Karpas-422 (cell line): ENCODE measurements around the gene BBS9. TPM values are rescaled to one million over a fixed set of nuclear protein-coding genes. Genes with fewer than 3 reads are reported as not detected.

Source experiments
- DNase-seq: peaks from one replicate; pipeline ENCODE4 v3.0.0-alpha.2; 2015
- H2AFZ ChIP-seq: fragments of 200-600 bp; sonication (generic); 2 replicates; pipeline ENCODE4 v1.6.1; 2014; ENCODE audit warnings: antibody characterized with exemption, low read length, mixed read lengths
- H3K27ac ChIP-seq: fragments of 200-600 bp; sonication (generic); 2 replicates; pipeline ENCODE4 v1.5.1; 2014; ENCODE audit warnings: mild to moderate bottlenecking, low read length, moderate library complexity
- H3K27me3 ChIP-seq: fragments of 200-600 bp; sonication (generic); 2 replicates; pipeline ENCODE4 v1.6.1; 2014; ENCODE audit warnings: low read length, mixed read lengths
- H3K36me3 ChIP-seq: fragments of 200-600 bp; sonication (generic); 2 replicates; pipeline ENCODE4 v1.6.1; 2014; ENCODE audit warnings: low read length, mixed read lengths; ENCODE audit not compliant: insufficient read depth
- H3K4me1 ChIP-seq: fragments of 200-600 bp; sonication (generic); 2 replicates; pipeline ENCODE4 v1.6.1; 2014; ENCODE audit warnings: mild to moderate bottlenecking, low read length, mixed read lengths
- H3K4me2 ChIP-seq: fragments of 200-600 bp; sonication (generic); 2 replicates; pipeline ENCODE4 v1.6.1; 2014; ENCODE audit warnings: low read length, low read depth, mild to moderate bottlenecking; ENCODE audit not compliant: poor library complexity, severe bottlenecking
- H3K4me3 ChIP-seq: fragments of 200-600 bp; sonication (generic); 2 replicates; pipeline ENCODE4 v1.5.1; 2014; ENCODE audit warnings: mild to moderate bottlenecking, antibody characterized with exemption, low read length, mixed read lengths
- H3K79me2 ChIP-seq: fragments of 200-600 bp; sonication (generic); 2 replicates; pipeline ENCODE4 v1.6.1; 2014; ENCODE audit warnings: mild to moderate bottlenecking, low read length, mixed read lengths
- H3K9ac ChIP-seq: fragments of 200-600 bp; sonication (generic); 2 replicates; pipeline ENCODE4 v1.6.0; 2014; ENCODE audit warnings: low read length
- H3K9me2 ChIP-seq: fragments of 200-600 bp; sonication (generic), shearing (Covaris generic); replicated peaks from 2 replicates; pipeline ENCODE4 v1.6.0; 2014; ENCODE audit warnings: mild to moderate bottlenecking, low read length, moderate library complexity; ENCODE audit not compliant: insufficient read depth
- H3K9me3 ChIP-seq: fragments of 300-700, 200-600 bp; sonication (generic); 2 replicates; pipeline ENCODE4 v1.6.1; 2014; ENCODE audit warnings: low read length, mixed read lengths
- H4K20me1 ChIP-seq: fragments of 200-600 bp; sonication (generic); 2 replicates; pipeline ENCODE4 v1.6.1; 2014; ENCODE audit warnings: mild to moderate bottlenecking, antibody characterized with exemption, low read length, low read depth; ENCODE audit not compliant: insufficient read depth
- total RNA-seq: library from RNA; depleted of rRNA; stranded (reverse); fragments of >200 nt; shearing (Covaris generic); gene quantifications from 2 replicates; pipeline ENCODE4 v1.2.3, GENCODE V29; 2014; ENCODE audit warnings: low replicate concordance

BBS9 gene
- total RNA-seq, 1 experiment from 2014 or later: 13.0 TPM

DNA sequence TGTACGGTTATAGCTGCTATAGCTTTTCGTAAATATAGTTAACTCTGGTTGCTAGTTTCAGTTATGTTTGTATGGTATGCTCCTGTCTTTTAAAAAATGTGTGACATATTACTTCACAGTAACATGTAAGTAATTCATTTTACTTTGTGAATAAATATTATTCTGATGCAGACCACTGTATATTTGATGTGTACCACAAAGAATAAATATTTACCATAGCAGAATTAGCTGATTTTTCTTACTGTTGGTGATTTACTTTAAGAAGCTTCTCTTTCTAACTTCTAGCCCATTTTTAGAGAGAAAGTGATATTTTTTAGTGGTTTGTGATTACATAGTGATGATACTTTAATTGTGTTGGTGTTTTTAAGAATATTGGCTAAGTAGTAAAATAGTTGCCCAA, 292.8 kb downstream of the BBS9 start:
- Histone ChIP-seq H3K27ac (no peak overlapping the region), H3K27me3 (no peaks in the 10 kb centered on the region), H3K4me1 (no peaks in the 10 kb centered on the region), H3K36me3 (no peaks in the 10 kb centered on the region), H3K4me2 (no peak overlapping the region), H3K4me3 (no peak overlapping the region), H3K9me3 (no peaks in the 10 kb centered on the region), H3K9ac (no peak overlapping the region), H3K79me2 (no peaks in the 10 kb centered on the region), H3K9me2 (no peaks in the 10 kb centered on the region), H4K20me1 (0 out of 2 replicates have a peak, but pooled peaks cover 5% of the 10 kb centered on the region), H2AFZ (no peak overlapping the region)
- DNase-seq: no peak

DNA sequence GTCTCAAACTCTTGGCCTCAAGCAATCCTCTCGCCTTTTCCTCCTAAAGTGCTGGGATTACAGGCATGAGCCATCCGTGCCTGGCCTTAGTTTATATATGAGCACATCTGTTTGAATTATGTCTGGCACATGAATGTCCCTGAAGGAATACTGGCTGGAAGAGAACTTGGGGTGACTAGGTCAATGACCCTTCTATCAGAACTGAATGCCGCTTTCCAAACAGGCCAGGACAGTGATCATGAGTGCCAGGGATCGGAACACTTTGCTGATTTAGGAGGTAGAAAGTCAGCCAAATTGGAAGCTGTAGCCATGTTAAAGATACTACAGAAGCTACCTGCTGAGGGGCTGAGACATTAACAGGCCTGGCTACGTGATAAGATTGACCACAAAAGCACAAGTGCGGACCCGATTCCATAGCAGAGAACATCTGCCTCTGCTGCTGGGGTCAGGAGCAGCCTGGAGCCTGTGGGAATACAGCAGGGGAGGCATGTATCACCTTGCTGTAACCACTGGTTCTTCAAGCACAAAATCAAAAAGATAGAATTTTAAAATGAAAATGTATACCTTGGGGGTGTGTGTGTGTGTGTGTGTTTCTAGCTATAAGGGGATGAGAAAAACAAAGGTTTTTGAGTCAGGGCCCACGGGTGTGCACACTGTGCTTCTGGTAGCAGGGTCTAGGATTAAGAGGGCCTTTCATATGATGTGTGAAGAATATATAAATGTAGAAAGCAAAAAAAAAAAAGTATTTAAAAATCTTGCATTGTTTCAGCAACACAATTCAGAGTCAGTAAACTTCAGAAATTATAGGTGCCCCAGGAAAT, 293.7 kb downstream of the BBS9 start:
- H3K9me3 ChIP-seq: no peaks in the 10 kb centered on the region
- no peaks in the 10 kb centered on the region for H3K79me2 ChIP-seq
- no peak overlapping the region for H2AFZ ChIP-seq
- H4K20me1 ChIP-seq: 0 out of 2 replicates have a peak, but pooled peaks cover 5% of the 10 kb centered on the region
- H3K27ac ChIP-seq: no peak overlapping the region
- no peaks in the 10 kb centered on the region for H3K9me2 ChIP-seq
- no peak for DNase-seq
- H3K4me2 ChIP-seq: no peak overlapping the region
- H3K27me3 ChIP-seq: no peaks in the 10 kb centered on the region
- H3K4me1 ChIP-seq: no peaks in the 10 kb centered on the region; the same call in 1 of the 2 replicates
- no peaks in the 10 kb centered on the region for H3K36me3 ChIP-seq
- H3K9ac ChIP-seq: no peak overlapping the region
- no peak overlapping the region for H3K4me3 ChIP-seq

DNA sequence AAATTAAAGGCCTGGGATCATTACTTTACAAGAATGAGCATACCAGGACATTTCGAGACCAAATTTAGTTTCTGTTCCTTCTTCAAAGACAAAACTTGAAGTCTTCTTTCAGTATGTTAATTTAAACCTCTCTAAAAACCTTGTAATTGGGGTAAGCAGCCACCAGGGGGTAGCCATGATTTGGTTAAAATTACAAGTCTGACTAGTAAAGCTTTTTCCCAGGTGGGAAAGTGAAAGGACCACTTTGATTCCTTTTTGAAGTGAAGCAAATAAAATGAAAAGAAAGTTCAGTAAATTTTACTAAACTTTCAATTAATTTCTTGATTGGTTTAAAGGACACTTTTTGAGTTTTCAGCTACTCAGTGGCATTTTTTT, 294.3 kb downstream of the BBS9 start:
- no peak overlapping the region for H2AFZ ChIP-seq
- 0 out of 2 replicates have a peak, but pooled peaks cover 5% of the 10 kb centered on the region for H4K20me1 ChIP-seq
- no peaks in the 10 kb centered on the region for H3K36me3 ChIP-seq
- no peak overlapping the region for H3K4me3 ChIP-seq
- no peaks in the 10 kb centered on the region; the same call in 1 of the 2 replicates for H3K4me1 ChIP-seq
- no peaks in the 10 kb centered on the region for H3K27me3 ChIP-seq
- H3K9ac ChIP-seq: no peak overlapping the region
- no peak overlapping the region for H3K4me2 ChIP-seq
- no peaks in the 10 kb centered on the region for H3K9me3 ChIP-seq
- H3K79me2 ChIP-seq: no peaks in the 10 kb centered on the region
- no peaks in the 10 kb centered on the region for H3K9me2 ChIP-seq
- DNase-seq: peak; percentile 67
- H3K27ac ChIP-seq: no peak overlapping the region

DNA sequence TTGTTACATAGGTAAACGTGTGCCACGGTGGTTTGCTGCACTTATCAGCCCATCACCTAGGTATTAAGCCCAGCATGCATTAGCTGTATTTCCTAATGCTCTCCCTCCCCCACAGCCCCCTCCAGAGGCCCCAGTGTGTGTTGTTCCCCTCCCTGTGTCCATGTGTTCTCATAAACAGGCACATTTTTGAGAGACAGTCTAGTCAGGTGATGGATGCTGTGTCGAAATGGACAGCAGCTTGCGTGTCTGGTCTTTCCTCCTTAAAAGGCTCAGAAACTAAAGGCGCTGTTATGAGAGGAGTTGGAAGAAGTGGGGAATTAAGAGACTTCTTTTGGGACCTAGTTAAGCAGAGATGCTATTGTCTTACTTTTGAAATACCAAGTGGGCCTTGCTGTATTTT, 296.0 kb downstream of the BBS9 start:
- H3K9me2 ChIP-seq: no peaks in the 10 kb centered on the region
- H3K4me3 ChIP-seq: no peak overlapping the region
- H3K4me1 ChIP-seq: no peaks in the 10 kb centered on the region; the same call in 1 of the 2 replicates
- no peaks in the 10 kb centered on the region for H3K36me3 ChIP-seq
- no peak overlapping the region for H3K4me2 ChIP-seq
- H2AFZ ChIP-seq: no peak overlapping the region
- H3K79me2 ChIP-seq: no peaks in the 10 kb centered on the region
- H4K20me1 ChIP-seq: 0 out of 2 replicates have a peak, but pooled peaks cover 5% of the 10 kb centered on the region
- H3K27me3 ChIP-seq: no peaks in the 10 kb centered on the region
- H3K9me3 ChIP-seq: no peaks in the 10 kb centered on the region
- no peak for DNase-seq
- H3K27ac ChIP-seq: no peak overlapping the region
- H3K9ac ChIP-seq: no peak overlapping the region

DNA sequence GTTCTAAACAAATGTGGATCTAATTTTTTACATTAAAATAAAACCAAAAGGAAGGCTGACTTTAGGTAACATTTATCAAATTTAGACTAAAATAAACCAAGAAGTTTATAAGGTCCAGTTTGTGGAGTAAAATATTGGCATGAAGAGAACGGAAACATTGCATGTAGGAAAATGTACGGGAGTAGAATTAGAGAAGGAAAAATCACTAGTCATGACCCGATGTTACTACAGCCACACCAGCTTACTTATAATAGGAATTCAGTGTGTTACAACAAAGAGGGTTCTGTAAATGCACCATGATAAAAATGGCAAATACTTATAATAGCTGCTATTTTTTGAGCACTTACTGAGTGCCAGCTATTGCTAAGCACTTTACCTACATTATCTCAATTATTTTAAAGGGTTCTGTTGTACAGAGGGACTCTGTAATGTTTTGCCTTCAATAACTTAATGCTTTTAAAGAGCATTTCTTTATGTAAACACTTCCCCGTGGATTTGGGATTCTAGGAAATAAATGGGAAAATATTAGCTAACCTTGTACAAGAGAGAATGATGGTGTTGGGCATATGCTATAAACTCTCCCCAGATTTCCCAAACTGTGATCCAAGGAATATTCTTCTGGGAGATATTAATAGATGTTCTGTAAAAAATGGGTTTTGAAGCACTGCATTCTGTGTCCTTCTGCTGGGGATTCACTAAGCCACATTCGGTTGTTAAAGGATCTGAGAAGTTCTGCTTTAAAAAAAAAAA, 296.7 kb downstream of the BBS9 start:
- no peak overlapping the region for H3K27ac ChIP-seq
- H3K4me1 ChIP-seq: no peaks in the 10 kb centered on the region; the same call in 1 of the 2 replicates
- peak; percentile 19 for DNase-seq
- H3K9me3 ChIP-seq: no peaks in the 10 kb centered on the region
- no peaks in the 10 kb centered on the region for H3K9me2 ChIP-seq
- H3K9ac ChIP-seq: no peak overlapping the region
- H2AFZ ChIP-seq: no peak overlapping the region
- H3K4me3 ChIP-seq: no peak overlapping the region
- no peaks in the 10 kb centered on the region for H3K79me2 ChIP-seq
- no peaks in the 10 kb centered on the region for H3K27me3 ChIP-seq
- no peaks in the 10 kb centered on the region for H3K36me3 ChIP-seq
- H4K20me1 ChIP-seq: 0 out of 2 replicates have a peak, but pooled peaks cover 5% of the 10 kb centered on the region
- no peak overlapping the region for H3K4me2 ChIP-seq

DNA sequence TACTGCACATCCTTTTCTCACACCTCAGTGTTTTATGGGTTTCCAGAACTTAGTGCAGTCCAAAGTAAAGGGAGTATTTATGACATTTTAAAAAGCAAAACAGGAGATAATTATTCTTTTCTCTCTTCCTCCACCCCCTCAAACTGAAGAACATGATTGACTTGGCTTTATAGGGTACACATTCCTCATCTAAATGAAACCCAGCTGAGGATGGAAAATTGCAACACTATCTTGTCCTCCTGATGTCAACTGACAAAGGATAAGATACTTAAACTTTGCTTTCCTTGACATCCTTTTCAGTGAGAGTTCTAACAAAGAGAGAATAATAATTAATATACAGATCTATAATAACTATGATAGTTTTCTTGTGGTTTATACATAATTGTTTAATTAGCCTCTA, 299.1 kb downstream of the BBS9 start:
- Histone ChIP-seq H3K9ac (no peak overlapping the region), H3K4me3 (no peak overlapping the region), H3K27me3 (no peaks in the 10 kb centered on the region), H3K36me3 (no peaks in the 10 kb centered on the region), H3K4me2 (no peak overlapping the region), H3K4me1 (no peaks in the 10 kb centered on the region; the same call in 1 of the 2 replicates), H3K79me2 (no peaks in the 10 kb centered on the region), H4K20me1 (no peaks in the 10 kb centered on the region), H3K9me2 (no peaks in the 10 kb centered on the region), H2AFZ (no peak overlapping the region), H3K27ac (no peak overlapping the region), H3K9me3 (no peaks in the 10 kb centered on the region)
- no peak for DNase-seq

DNA sequence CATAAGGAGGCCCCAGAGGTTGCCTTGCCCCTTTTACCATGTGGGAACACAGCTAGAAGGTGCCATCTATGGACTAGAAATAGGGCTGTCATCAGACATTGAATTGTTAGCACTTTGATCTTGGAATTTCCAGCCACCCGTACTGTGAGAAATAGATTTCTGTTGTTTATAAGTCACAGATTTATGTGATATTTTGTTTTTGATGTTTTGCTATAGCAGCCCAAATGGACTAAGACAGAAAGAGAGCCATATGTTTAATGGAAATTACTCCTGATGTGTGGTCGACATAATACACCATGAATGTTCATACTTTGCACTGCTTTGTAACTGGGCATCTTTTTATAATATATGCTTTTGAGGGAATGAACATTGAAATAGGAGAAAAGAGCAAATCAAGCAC, 302.2 kb downstream of the BBS9 start:
- Histone ChIP-seq H3K27me3 (no peaks in the 10 kb centered on the region), H3K79me2 (no peaks in the 10 kb centered on the region), H3K36me3 (no peaks in the 10 kb centered on the region), H4K20me1 (no peaks in the 10 kb centered on the region), H3K4me1 (no peaks in the 10 kb centered on the region; the same call in 1 of the 2 replicates), H3K4me3 (no peak overlapping the region), H3K9ac (no peak overlapping the region), H3K27ac (no peak overlapping the region), H3K9me2 (no peaks in the 10 kb centered on the region), H3K9me3 (no peaks in the 10 kb centered on the region), H3K4me2 (no peak overlapping the region), H2AFZ (no peak overlapping the region)
- DNase-seq: no peak

DNA sequence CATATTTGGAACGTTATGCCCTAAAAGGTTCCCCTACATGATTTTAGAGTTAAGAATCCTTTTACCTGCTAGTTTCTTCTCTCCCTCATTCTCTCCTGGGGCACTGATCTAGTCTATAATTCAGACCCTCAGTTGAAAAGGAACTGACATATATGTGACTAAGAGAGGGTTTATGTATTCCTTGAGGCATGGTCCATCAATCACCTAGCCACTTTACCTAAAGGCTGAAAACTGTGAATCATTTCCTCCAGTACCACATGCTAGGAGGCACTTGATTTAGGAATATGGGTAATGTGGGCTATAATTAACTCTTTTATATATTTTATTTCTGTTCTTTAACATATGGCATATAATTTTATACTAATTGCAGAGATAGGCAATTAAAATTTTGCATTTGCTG, 303.5 kb downstream of the BBS9 start:
- H3K9ac ChIP-seq: no peak overlapping the region
- no peaks in the 10 kb centered on the region for H3K79me2 ChIP-seq
- H3K27ac ChIP-seq: no peak overlapping the region
- no peak overlapping the region for H2AFZ ChIP-seq
- no peaks in the 10 kb centered on the region for H3K27me3 ChIP-seq
- H3K9me2 ChIP-seq: no peaks in the 10 kb centered on the region
- no peak for DNase-seq
- H3K4me3 ChIP-seq: no peak overlapping the region
- no peaks in the 10 kb centered on the region for H4K20me1 ChIP-seq
- H3K9me3 ChIP-seq: no peaks in the 10 kb centered on the region
- no peaks in the 10 kb centered on the region for H3K36me3 ChIP-seq
- no peaks in the 10 kb centered on the region; the same call in 1 of the 2 replicates for H3K4me1 ChIP-seq
- no peak overlapping the region for H3K4me2 ChIP-seq
